ENCODE data around the gene PDE6B.

PDE6B gene

DNA sequence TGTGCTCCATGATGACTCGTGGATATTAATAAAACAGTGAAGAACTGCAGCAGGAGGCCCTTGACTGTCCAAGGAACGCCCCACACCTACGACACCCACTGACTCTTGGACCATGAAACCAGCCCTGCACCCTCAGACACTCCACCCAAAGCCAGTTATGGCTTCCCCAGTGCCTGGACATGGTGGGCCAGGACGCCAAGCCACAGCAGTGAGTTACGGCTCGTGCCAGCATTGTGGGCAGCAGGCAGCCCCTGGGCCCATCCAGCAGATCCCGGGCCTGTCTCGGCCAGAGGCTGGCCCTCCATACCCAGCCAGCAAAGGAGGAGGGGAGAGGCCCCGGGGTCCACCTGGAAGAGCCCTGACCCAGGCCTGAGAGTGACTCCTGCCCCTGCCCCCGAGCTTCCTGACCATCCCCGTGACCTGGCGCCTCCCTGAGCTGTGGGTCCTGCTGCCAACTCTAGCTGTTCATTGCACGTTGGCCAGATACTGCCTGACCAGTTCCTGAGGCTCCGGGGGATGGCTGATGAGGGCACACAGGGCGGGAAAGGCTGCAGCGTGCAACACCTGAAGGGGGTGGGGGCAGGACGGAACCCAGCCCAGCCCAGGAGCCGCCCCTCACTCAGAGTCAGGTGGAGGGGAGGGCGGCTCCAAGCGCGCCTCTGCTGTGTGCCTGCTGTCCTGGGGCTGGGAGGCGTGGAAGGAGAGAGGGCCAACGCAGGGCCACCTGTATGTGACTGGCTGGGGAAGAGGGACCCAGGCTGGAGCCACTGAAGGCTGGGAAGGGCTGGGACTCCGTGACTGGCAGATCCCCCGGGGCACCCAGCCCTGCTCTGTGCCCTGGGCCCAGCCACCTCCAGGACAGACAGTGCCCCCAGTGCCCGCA, 62.8 kb downstream of the PDE6B start:
- no peaks in the 10 kb centered on the region for H4K20me1 ChIP-seq (ENCODE audit: insufficient read depth, low read length)
- H3K27me3 ChIP-seq (ENCODE audit: low read depth, low read length): no peaks in the 10 kb centered on the region
- no peak overlapping the region for H2AFZ ChIP-seq (ENCODE audit: low read depth, low read length)
- TF ChIP-seq, protein P1, sequence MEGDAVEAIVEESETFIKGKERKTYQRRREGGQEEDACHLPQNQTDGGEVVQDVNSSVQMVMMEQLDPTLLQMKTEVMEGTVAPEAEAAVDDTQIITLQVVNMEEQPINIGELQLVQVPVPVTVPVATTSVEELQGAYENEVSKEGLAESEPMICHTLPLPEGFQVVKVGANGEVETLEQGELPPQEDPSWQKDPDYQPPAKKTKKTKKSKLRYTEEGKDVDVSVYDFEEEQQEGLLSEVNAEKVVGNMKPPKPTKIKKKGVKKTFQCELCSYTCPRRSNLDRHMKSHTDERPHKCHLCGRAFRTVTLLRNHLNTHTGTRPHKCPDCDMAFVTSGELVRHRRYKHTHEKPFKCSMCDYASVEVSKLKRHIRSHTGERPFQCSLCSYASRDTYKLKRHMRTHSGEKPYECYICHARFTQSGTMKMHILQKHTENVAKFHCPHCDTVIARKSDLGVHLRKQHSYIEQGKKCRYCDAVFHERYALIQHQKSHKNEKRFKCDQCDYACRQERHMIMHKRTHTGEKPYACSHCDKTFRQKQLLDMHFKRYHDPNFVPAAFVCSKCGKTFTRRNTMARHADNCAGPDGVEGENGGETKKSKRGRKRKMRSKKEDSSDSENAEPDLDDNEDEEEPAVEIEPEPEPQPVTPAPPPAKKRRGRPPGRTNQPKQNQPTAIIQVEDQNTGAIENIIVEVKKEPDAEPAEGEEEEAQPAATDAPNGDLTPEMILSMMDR (IDR thresholded peaks at IDR 0.05; ENCODE audit: low read depth, low read length): no peak
- TF ChIP-seq EZH2phosphoT487 (IDR thresholded peaks at IDR 0.05; ENCODE audit: low read depth): no peak
- H3K9me3 ChIP-seq (ENCODE audit: insufficient read depth, low read length): no peaks in the 10 kb centered on the region
- no peak overlapping the region for H3K27ac ChIP-seq (ENCODE audit: low read length)
- H3K4me2 ChIP-seq (ENCODE audit: low read length): no peak overlapping the region
- H3K4me1 ChIP-seq (ENCODE audit: low read length): no peaks in the 10 kb centered on the region; the same call in 1 of the 2 replicates
- no peaks in the 10 kb centered on the region for H3K36me3 ChIP-seq (replicated peaks; ENCODE audit: low read depth, low read length)
- H3K4me3 ChIP-seq (ENCODE audit: low read length): no peak overlapping the region
- H3K79me2 ChIP-seq (ENCODE audit: low read length): no peaks in the 10 kb centered on the region
- no peak overlapping the region for H3K9ac ChIP-seq (ENCODE audit: low read length)

GRCh38 chr4:688854-689681, 63.7 kb downstream of the PDE6B start, which contains the start of gene SLC49A3:
Gene SLC49A3 (minus strand): TSS chr4:689151. CDS start chr4:689127, 24 bp downstream.
- Histone ChIP-seq H3K27me3 (ENCODE audit: low read depth, low read length) (no peaks in the 10 kb centered on the region), H3K4me3 (ENCODE audit: low read length) (no peak within 1 kb of the TSS), H4K20me1 (ENCODE audit: insufficient read depth, low read length) (no peaks in the 10 kb centered on the region), H3K27ac (ENCODE audit: low read length) (no peak within 1 kb of the TSS), H3K9me3 (ENCODE audit: insufficient read depth, low read length) (no peaks in the 10 kb centered on the region), H3K36me3 (replicated peaks; ENCODE audit: low read depth, low read length) (no peaks in the 10 kb centered on the region), H3K79me2 (ENCODE audit: low read length) (no peaks in the 10 kb centered on the region), H3K4me2 (ENCODE audit: low read length) (no peak within 1 kb of the TSS), H2AFZ (ENCODE audit: low read depth, low read length) (no peak within 1 kb of the TSS), H3K9ac (ENCODE audit: low read length) (no peak within 1 kb of the TSS), H3K4me1 (ENCODE audit: low read length) (no peaks in the 10 kb centered on the region)
- TF ChIP-seq, protein P1 (IDR thresholded peaks at IDR 0.05; ENCODE audit: low read depth, low read length): no peak
- no peak for TF ChIP-seq EZH2phosphoT487 (IDR thresholded peaks at IDR 0.05; ENCODE audit: low read depth)

DNA sequence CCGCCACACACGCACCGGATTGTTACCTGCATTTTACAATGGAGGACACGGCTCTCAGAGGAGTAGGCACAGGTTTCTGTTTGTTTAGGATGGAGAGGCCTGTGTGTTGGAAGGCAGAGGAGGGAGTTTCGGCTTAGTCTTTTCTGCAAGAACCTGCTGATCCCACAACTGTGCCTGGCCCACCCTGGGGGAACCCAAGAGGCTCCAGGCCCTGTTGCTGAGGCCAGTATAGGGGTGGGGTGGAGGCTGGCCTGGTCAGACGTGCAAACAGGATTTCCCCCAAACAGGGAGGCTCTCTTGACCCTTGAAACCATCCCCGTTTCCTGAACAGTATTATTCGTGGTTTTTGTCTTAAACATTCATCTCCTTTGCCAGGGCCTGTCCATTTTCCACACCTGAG, 64.3 kb downstream of the PDE6B start:
- Histone ChIP-seq H3K9me3 (ENCODE audit: insufficient read depth, low read length) (no peaks in the 10 kb centered on the region), H3K9ac (ENCODE audit: low read length) (no peak overlapping the region), H3K79me2 (ENCODE audit: low read length) (no peaks in the 10 kb centered on the region), H3K36me3 (replicated peaks; ENCODE audit: low read depth, low read length) (no peaks in the 10 kb centered on the region), H2AFZ (ENCODE audit: low read depth, low read length) (no peak overlapping the region), H3K4me2 (ENCODE audit: low read length) (no peak overlapping the region), H3K4me1 (ENCODE audit: low read length) (no peaks in the 10 kb centered on the region), H3K27me3 (ENCODE audit: low read depth, low read length) (no peaks in the 10 kb centered on the region), H3K4me3 (ENCODE audit: low read length) (no peak overlapping the region), H3K27ac (ENCODE audit: low read length) (no peak overlapping the region), H4K20me1 (ENCODE audit: insufficient read depth, low read length) (no peaks in the 10 kb centered on the region)
- TF ChIP-seq EZH2phosphoT487 (IDR thresholded peaks at IDR 0.05; ENCODE audit: low read depth): no peak
- TF ChIP-seq, protein P1 (IDR thresholded peaks at IDR 0.05; ENCODE audit: low read depth, low read length): no peak
